Loucy (cell line): ENCODE measurements around the gene DUSP12.

Experiments used
- H2AFZ ChIP-seq: fragments of 200-600 bp; sonication (generic); 2 replicates; pipeline ENCODE4 v1.6.0; 2016; ENCODE audit warnings: antibody characterized with exemption, mild to moderate bottlenecking, low read length, moderate library complexity
- H3F3A ChIP-seq: fragments of 200-600 bp; 2 replicates; pipeline ENCODE4 v1.6.0; 2016; ENCODE audit warnings: antibody characterized with exemption, low read depth, mild to moderate bottlenecking
- H3K27me3 ChIP-seq: fragments of 200-600 bp; sonication (generic); 2 replicates; pipeline ENCODE4 v1.6.1; 2014; ENCODE audit warnings: low read length, mild to moderate bottlenecking; ENCODE audit not compliant: insufficient read depth, poor library complexity, severe bottlenecking
- H3K36me3 ChIP-seq: fragments of 200-600 bp; sonication (generic); 2 replicates; pipeline ENCODE4 v1.6.1; 2016; ENCODE audit warnings: low read length; ENCODE audit not compliant: insufficient read depth
- H3K4me1 ChIP-seq: fragments of 200-600 bp; sonication (generic); 2 replicates; pipeline ENCODE4 v1.5.1; 2014; ENCODE audit warnings: low read length, mild to moderate bottlenecking; ENCODE audit not compliant: insufficient read depth, poor library complexity, severe bottlenecking
- H3K4me2 ChIP-seq: fragments of 200-600 bp; sonication (generic); 2 replicates; pipeline ENCODE4 v1.6.0; 2014; ENCODE audit warnings: antibody characterized with exemption, low read length, low read depth, mild to moderate bottlenecking; ENCODE audit not compliant: poor library complexity, severe bottlenecking
- H3K4me3 ChIP-seq: fragments of 200-600 bp; sonication (generic); 2 replicates; pipeline ENCODE4 v1.5.1; 2014; ENCODE audit warnings: low read length, mild to moderate bottlenecking, mixed read lengths; ENCODE audit not compliant: poor library complexity, severe bottlenecking
- H3K79me2 ChIP-seq: fragments of 200-600 bp; sonication (generic); 2 replicates; pipeline ENCODE4 v1.6.1; 2014; ENCODE audit warnings: low read length; ENCODE audit not compliant: insufficient read depth
- H3K9ac ChIP-seq: fragments of 200-600 bp; sonication (generic); 2 replicates; pipeline ENCODE4 v1.6.0; 2014; ENCODE audit warnings: mild to moderate bottlenecking, low read depth, low read length, moderate library complexity; ENCODE audit not compliant: poor library complexity, severe bottlenecking
- H3K9me2 ChIP-seq: fragments of 200-600 bp; sonication (generic); replicated peaks from 2 replicates; pipeline ENCODE4 v1.6.1; 2016; ENCODE audit warnings: low read depth, low read length, mixed read lengths
- H3K9me3 ChIP-seq: fragments of 200-600 bp; sonication (generic); 2 replicates; pipeline ENCODE4 v1.6.1; 2014; ENCODE audit warnings: mild to moderate bottlenecking, antibody characterized with exemption, low read length, low read depth; ENCODE audit not compliant: insufficient read depth
- H4K20me1 ChIP-seq: fragments of 200-600 bp; sonication (generic); 2 replicates; pipeline ENCODE4 v1.6.0; 2014; ENCODE audit warnings: antibody characterized with exemption, low read length, mild to moderate bottlenecking; ENCODE audit not compliant: insufficient read depth, poor library complexity, severe bottlenecking
- CTCF ChIP-seq: fragments of 200-600 bp; sonication (generic); conservative IDR thresholded peaks from 2 replicates; pipeline ENCODE4 v1.5.1; 2014; ENCODE audit warnings: mild to moderate bottlenecking, antibody characterized with exemption, low read length
- EZH2phosphoT487 ChIP-seq: fragments of 200-600 bp; IDR thresholded peaks from 2 replicates; pipeline ENCODE4 v1.6.1; 2018; ENCODE audit warnings: antibody characterized with exemption, mild to moderate bottlenecking, moderate library complexity, borderline replicate concordance

Gene DUSP12

GRCh38 chr1:161791904-161792655 is 42.5 kb downstream of the DUSP12 start:
- TF ChIP-seq CTCF (no peak), EZH2phosphoT487 (no peak)
- Histone ChIP-seq H3K4me3 (no peak overlapping the region), H3K9ac (no peak overlapping the region), H3K27me3 (no peaks in the 10 kb centered on the region), H2AFZ (no peak overlapping the region), H3K4me1 (no peaks in the 10 kb centered on the region), H3K9me3 (no peaks in the 10 kb centered on the region), H3K36me3 (peaks cover 82% of the 10 kb centered on the region), H3K9me2 (no peaks in the 10 kb centered on the region), H3K4me2 (no peak overlapping the region), H3F3A (0 out of 2 replicates have a peak, but pooled peaks cover 7% of the 10 kb centered on the region), H3K79me2 (peaks cover 7% of the 10 kb centered on the region; the same call in 1 of the 2 replicates), H4K20me1 (peaks cover 5% of the 10 kb centered on the region)

- Histone ChIP-seq H2AFZ (no peak overlapping the region), H3K4me2 (no peak overlapping the region), H3K9ac (no peak overlapping the region), H3K9me3 (no peaks in the 10 kb centered on the region), H3K4me1 (no peaks in the 10 kb centered on the region), H3K27me3 (no peaks in the 10 kb centered on the region), H4K20me1 (peaks cover 3% of the 10 kb centered on the region), H3F3A (0 out of 2 replicates have a peak, but pooled peaks cover 7% of the 10 kb centered on the region), H3K9me2 (no peaks in the 10 kb centered on the region), H3K79me2 (peaks cover 7% of the 10 kb centered on the region; the same call in 1 of the 2 replicates), H3K36me3 (peaks cover 82% of the 10 kb centered on the region), H3K4me3 (no peak overlapping the region)
- TF ChIP-seq EZH2phosphoT487, result no peak
- peak; percentile 72 for TF ChIP-seq CTCF
These were observed 43.2 kb downstream of the DUSP12 start for GRCh38 chr1:161792740-161793139.

GRCh38 chr1:161799792-161800191 is 50.2 kb downstream of the DUSP12 start:
- Histone ChIP-seq H3K36me3 (peaks cover 91% of the 10 kb centered on the region), H3K4me2 (no peak overlapping the region), H3K4me1 (no peaks in the 10 kb centered on the region)

More at GRCh38 chr1:161799792-161800191, 50.2 kb downstream of the DUSP12 start:
- Histone ChIP-seq H3K9me2 (no peaks in the 10 kb centered on the region), H3F3A (no peaks in the 10 kb centered on the region), H3K9ac (no peak overlapping the region), H3K4me3 (no peak overlapping the region), H4K20me1 (no peaks in the 10 kb centered on the region), H3K79me2 (no peaks in the 10 kb centered on the region), H3K27me3 (no peaks in the 10 kb centered on the region), H2AFZ (no peak overlapping the region), H3K9me3 (no peaks in the 10 kb centered on the region)
- TF ChIP-seq EZH2phosphoT487 (no peak), CTCF (no peak)
